BLaER1 (cell line): Measurements from ENCODE around the gene TMEM128.

Source experiments
- H3K27ac ChIP-seq: shearing (Covaris generic); formaldehyde crosslinking; 2 replicates; pipeline ENCODE4 v1.8.1; 2022
- H3K27me3 ChIP-seq: shearing (Covaris generic); formaldehyde crosslinking; 2 replicates; pipeline ENCODE4 v1.8.1; 2022
- H3K36me3 ChIP-seq: shearing (Covaris generic); formaldehyde crosslinking; 2 replicates; pipeline ENCODE4 v1.8.1; 2022
- H3K4me1 ChIP-seq: shearing (Covaris generic); formaldehyde crosslinking; 2 replicates; pipeline ENCODE4 v1.8.1; 2022
- H3K4me2 ChIP-seq: shearing (Covaris generic); formaldehyde crosslinking; 2 replicates; pipeline ENCODE4 v1.8.1; 2022
- H3K4me3 ChIP-seq: shearing (Covaris generic); formaldehyde crosslinking; 2 replicates; pipeline ENCODE4 v1.8.1; 2022
- H3K9ac ChIP-seq: shearing (Covaris generic); formaldehyde crosslinking; 2 replicates; pipeline ENCODE4 v1.8.1; 2022
- H3K9me3 ChIP-seq: shearing (Covaris generic); formaldehyde crosslinking; 2 replicates; pipeline ENCODE4 v1.8.1; 2022
- H4K20me1 ChIP-seq: shearing (Covaris generic); formaldehyde crosslinking; 2 replicates; pipeline ENCODE4 v1.8.1; 2022
- Cebpa-rat ChIP-seq: shearing (Covaris generic); IDR thresholded peaks from 2 replicates; pipeline ENCODE4 v1.8.1; 2022

The TMEM128 gene

GRCh38 chr4:4248029-4248884 lies at the start of gene TMEM128:
TSS of gene TMEM128 (minus strand) at chr4:4248223. CDS start at chr4:4248202, 21 bp downstream.
- Histone ChIP-seq H4K20me1 (no peaks in the 10 kb centered on the region), H3K4me1 (peaks cover 18% of the 10 kb centered on the region), H3K36me3 (peaks cover 19% of the 10 kb centered on the region; the same call in 1 of the 2 replicates), H3K27ac (peak within 1 kb of the TSS; percentile 85), H3K4me3 (peak within 1 kb of the TSS; percentile 79), H3K27me3 (peaks cover 29% of the 10 kb centered on the region), H3K9ac (peak within 1 kb of the TSS; percentile 85), H3K9me3 (peaks cover 7% of the 10 kb centered on the region; the same call in 1 of the 2 replicates), H3K4me2 (peak within 1 kb of the TSS; percentile 78)
- no peak for TF ChIP-seq Cebpa-rat

- H3K4me2 ChIP-seq, result no peak overlapping the region
- peaks cover 59% of the 10 kb centered on the region for H3K36me3 ChIP-seq
- H3K27ac ChIP-seq, result no peak overlapping the region
- no peaks in the 10 kb centered on the region for H3K27me3 ChIP-seq
- H3K9me3 ChIP-seq, result peaks cover 21% of the 10 kb centered on the region
- peaks cover 50% of the 10 kb centered on the region for H4K20me1 ChIP-seq
- H3K9ac ChIP-seq, result no peak overlapping the region
- no peak for TF ChIP-seq Cebpa-rat
- H3K4me1 ChIP-seq, result peaks cover 5% of the 10 kb centered on the region
- H3K4me3 ChIP-seq, result no peak overlapping the region
Measured at GRCh38 chr4:4296283-4296846, 48.3 kb upstream of the TMEM128 start.

GRCh38 chr4:4293279-4293678 lies 45.3 kb upstream of the TMEM128 start:
- peaks cover 38% of the 10 kb centered on the region for H4K20me1 ChIP-seq
- peaks cover 24% of the 10 kb centered on the region for H3K4me1 ChIP-seq
- no peaks in the 10 kb centered on the region for H3K27me3 ChIP-seq
- H3K27ac ChIP-seq, result no peak overlapping the region
- peaks cover 42% of the 10 kb centered on the region for H3K36me3 ChIP-seq
- no peak for TF ChIP-seq Cebpa-rat
- no peak overlapping the region for H3K4me2 ChIP-seq
- H3K9ac ChIP-seq, result no peak overlapping the region
- H3K9me3 ChIP-seq, result peaks cover 21% of the 10 kb centered on the region
- no peak overlapping the region for H3K4me3 ChIP-seq

- Histone ChIP-seq H3K4me2 (peak within 1 kb of the TSS; percentile 91), H4K20me1 (peaks cover 54% of the 10 kb centered on the region), H3K9ac (peak within 1 kb of the TSS; percentile 85), H3K4me1 (peaks cover 27% of the 10 kb centered on the region), H3K4me3 (peak within 1 kb of the TSS; percentile 92), H3K27ac (peak within 1 kb of the TSS; percentile 75), H3K36me3 (peaks cover 41% of the 10 kb centered on the region), H3K27me3 (no peaks in the 10 kb centered on the region), H3K9me3 (peaks cover 6% of the 10 kb centered on the region)
- TF ChIP-seq Cebpa-rat, result no peak
Measured at GRCh38 chr4:4289941-4290850, 42.2 kb upstream of the TMEM128 start, which contains the start of the genes LYAR and ZBTB49. TSS of gene LYAR (minus strand) at chr4:4290154. CDS start at chr4:4283742, 6,412 bp downstream. TSS of gene ZBTB49 (plus strand) at chr4:4290251. CDS start at chr4:4299946, 9,695 bp downstream.

- peak overlapping the region; percentile 75 for H3K27ac ChIP-seq
- peak overlapping the region; percentile 92 for H3K4me3 ChIP-seq
- H4K20me1 ChIP-seq, result peaks cover 60% of the 10 kb centered on the region
- H3K27me3 ChIP-seq, result no peaks in the 10 kb centered on the region
- H3K36me3 ChIP-seq, result peaks cover 44% of the 10 kb centered on the region
- peaks cover 27% of the 10 kb centered on the region for H3K4me1 ChIP-seq
- peak overlapping the region; percentile 91 for H3K4me2 ChIP-seq
- H3K9me3 ChIP-seq, result no peaks in the 10 kb centered on the region
- H3K9ac ChIP-seq, result peak overlapping the region; percentile 85
- TF ChIP-seq Cebpa-rat, result no peak
Measured at GRCh38 chr4:4289597-4289940, 41.5 kb upstream of the TMEM128 start.

- no peaks in the 10 kb centered on the region for H3K9me3 ChIP-seq
- no peaks in the 10 kb centered on the region for H3K27me3 ChIP-seq
- peaks cover 49% of the 10 kb centered on the region for H3K36me3 ChIP-seq
- H3K4me3 ChIP-seq, result peak overlapping the region; percentile 92
- peaks cover 27% of the 10 kb centered on the region for H3K4me1 ChIP-seq
- TF ChIP-seq Cebpa-rat, result no peak
- peak overlapping the region; percentile 85 for H3K9ac ChIP-seq
- peak overlapping the region; percentile 91 for H3K4me2 ChIP-seq
- peaks cover 65% of the 10 kb centered on the region for H4K20me1 ChIP-seq
- H3K27ac ChIP-seq, result 0 out of 2 replicates have a peak overlapping the region, but pooled peaks have one; percentile 75
Measured at GRCh38 chr4:4289055-4289454, 41.0 kb upstream of the TMEM128 start.

- H3K9ac ChIP-seq, result no peak overlapping the region
- H3K27ac ChIP-seq, result no peak overlapping the region
- no peak for TF ChIP-seq Cebpa-rat
- peaks cover 27% of the 10 kb centered on the region for H3K4me1 ChIP-seq
- H3K4me2 ChIP-seq, result no peak overlapping the region
- H3K27me3 ChIP-seq, result no peaks in the 10 kb centered on the region
- peaks cover 51% of the 10 kb centered on the region for H3K36me3 ChIP-seq
- H3K4me3 ChIP-seq, result no peak overlapping the region
- H3K9me3 ChIP-seq, result no peaks in the 10 kb centered on the region
- peaks cover 62% of the 10 kb centered on the region for H4K20me1 ChIP-seq
Measured at GRCh38 chr4:4288098-4288497, 40.1 kb upstream of the TMEM128 start.

GRCh38 chr4:4284827-4285618 lies 37.0 kb upstream of the TMEM128 start:
- TF ChIP-seq Cebpa-rat, result no peak
- H4K20me1 ChIP-seq, result peaks cover 42% of the 10 kb centered on the region
- peaks cover 15% of the 10 kb centered on the region for H3K4me1 ChIP-seq
- no peak overlapping the region for H3K4me2 ChIP-seq
- H3K36me3 ChIP-seq, result peaks cover 72% of the 10 kb centered on the region
- H3K27me3 ChIP-seq, result no peaks in the 10 kb centered on the region
- no peak overlapping the region for H3K27ac ChIP-seq
- no peaks in the 10 kb centered on the region for H3K9me3 ChIP-seq
- H3K9ac ChIP-seq, result no peak overlapping the region
- H3K4me3 ChIP-seq, result no peak overlapping the region

- H3K9ac ChIP-seq, result no peak overlapping the region
- H3K4me3 ChIP-seq, result no peak overlapping the region
- H3K9me3 ChIP-seq, result no peaks in the 10 kb centered on the region
- no peak overlapping the region for H3K4me2 ChIP-seq
- H4K20me1 ChIP-seq, result peaks cover 35% of the 10 kb centered on the region
- H3K36me3 ChIP-seq, result peaks cover 99% of the 10 kb centered on the region
- no peak overlapping the region for H3K27ac ChIP-seq
- no peaks in the 10 kb centered on the region for H3K27me3 ChIP-seq
- H3K4me1 ChIP-seq, result no peaks in the 10 kb centered on the region
- TF ChIP-seq Cebpa-rat, result no peak
Measured at GRCh38 chr4:4281787-4282186, 33.8 kb upstream of the TMEM128 start.
